Spleen (tissue), 11 donors: ENCODE results near the gene UGT1A7. TPM values are rescaled to one million over a fixed set of nuclear protein-coding genes. Genes with fewer than 3 reads are reported as not detected.

Source experiments
- DNase-seq: peaks from one replicate; pipeline ENCODE4 v3.0.0-alpha.2; 2020
- H3K27ac ChIP-seq, 8 donors: fragments of 200-600 bp; sonication (generic) in 7 of 8; 1 replicate in 4 of 8; 2 replicates in 4 of 8; pipeline versions ENCODE4 v1.5.0 to v1.8.0; 2016 to 2021; ENCODE audit warnings: inconsistent platforms in 4 of 8, mild to moderate bottlenecking in 4 of 8, moderate library complexity in 1 of 8
- H3K27me3 ChIP-seq, 7 donors: fragments of 200-600 bp; sonication (generic) in 6 of 7; replicated peaks in 1 of 7; 1 replicate in 4 of 7; 2 replicates in 3 of 7; pipeline versions ENCODE4 v1.5.0 to v1.8.0; 2016 to 2021; ENCODE audit warnings: inconsistent platforms in 3 of 7, mild to moderate bottlenecking in 1 of 7
- H3K36me3 ChIP-seq, 6 donors: fragments of 200-600 bp; sonication (generic) in 5 of 6; 1 replicate in 4 of 6; 2 replicates in 2 of 6; pipeline versions ENCODE4 v1.5.0 to v1.8.0; 2016 to 2021; ENCODE audit warnings: inconsistent platforms in 2 of 6
- H3K4me1 ChIP-seq, 6 donors: fragments of 200-600 bp; sonication (generic) in 5 of 6; 1 replicate in 3 of 6; 2 replicates in 3 of 6; pipeline versions ENCODE4 v1.5.0 to v1.8.0; 2016 to 2021; ENCODE audit warnings: inconsistent platforms in 3 of 6
- H3K4me3 ChIP-seq, 8 donors: fragments of 200-600 bp; sonication (generic) in 7 of 8; 1 replicate in 4 of 8; 2 replicates in 4 of 8; pipeline versions ENCODE4 v1.5.0 to v1.8.0; 2016 to 2021; ENCODE audit warnings: inconsistent platforms in 4 of 8, mild to moderate bottlenecking in 4 of 8, moderate library complexity in 2 of 8
- H3K9me3 ChIP-seq, 8 donors: fragments of 200-600 bp; sonication (generic) in 7 of 8; 1 replicate in 4 of 8; 2 replicates in 4 of 8; pipeline versions ENCODE4 v1.5.0 to v1.8.0; 2016 to 2021; ENCODE audit warnings: inconsistent platforms in 4 of 8
- CTCF ChIP-seq, 11 experiments: fragments of 200-600 bp in 7 of 11; fragments of 450-650 bp in 4 of 11; sonication (generic) in 4 of 11; IDR thresholded peaks in 8 of 11; conservative IDR thresholded peaks in 3 of 11; 1 replicate in 7 of 11; 2 replicates in 4 of 11; pipeline versions ENCODE4 v1.4.0 to v1.8.0; 2016 to 2021; ENCODE audit warnings: antibody characterized with exemption in 11 of 11, inconsistent platforms in 4 of 11, mild to moderate bottlenecking in 1 of 11
- POLR2A ChIP-seq, 3 donors: fragments of 450-650 bp; IDR thresholded peaks; one replicate each; pipeline ENCODE4 v1.5.1; 2017; ENCODE audit warnings: antibody characterized with exemption in 3 of 3, mild to moderate bottlenecking in 1 of 3
- POLR2AphosphoS5 ChIP-seq, 3 donors: sonication (generic); formaldehyde crosslinking; IDR thresholded peaks; one replicate each; pipeline ENCODE4 v1.5.1; 2017; ENCODE audit warnings: antibody characterized with exemption in 3 of 3
- WGBS, 5 donors: extraction: QIAGEN DNeasy Blood & Tissue Kit in 3 of 5; methylation state at CpG; one replicate each; pipeline versions ENCODE4 v1.1.5 to v1.1.7; 2013 to 2018; 5-methylcytosine and 5-hydroxymethylcytosine counted together
- intact Hi-C: fragments of 100-400 bp; cut with DNase I; formaldehyde crosslinking; loops from one replicate; pipeline ENCODE4 v1.15.0; 2023; ENCODE audit warnings: low total_unique reads
- polyA plus RNA-seq, 3 donors: library from polyadenylated mRNA; stranded (reverse); fragments of 200-250 nt; gene quantifications; one replicate each; pipeline ENCODE4 v1.2.1, GENCODE V29; 2013
- total RNA-seq, 7 donors: library from RNA; depleted of rRNA in 3 of 7; stranded (reverse); fragments of >200 nt in 3 of 7; fragmentation: NEBNext Ultra II Directional in 4 of 7; extraction: Animal tissue kit (Norgen Biotek cat#: 25700) in 4 of 7; gene quantifications; one replicate each; pipeline versions ENCODE4 v1.1.0 to v1.2.1, GENCODE V29; 2016 to 2021
- donor health status: healthy with polysubstance abuse.
- donor health status: DM: no; HTN: no; CAD: no; lungs with moderate emphysema.
- donor health status: DM: no; HTN: no; CAD: no.
- donor health status: Bipolar disorder and iron deficiency.
- donor health status: healthy.
- donor health status: DM: no; HTN: no; CAD: no.
- donor health status: DM: yes; HTN: yes; CAD: no.

The UGT1A7 gene
- total and polyA plus RNA-seq, 10 donors = 0.03 TPM; not detected in 9

- WGBS, 5 donors = 75 to 84% (median 84%) methylated on average over 14 of the region's 14 CpGs
- intact Hi-C loops = no loop called here
Measured at GRCh38 chr2:233712611-233713261, 31.0 kb downstream of the UGT1A7 start, which contains the start of gene UGT1A5. Gene UGT1A5, plus strand, starts transcription at chr2:233712907. Its CDS starts 85 bp downstream, at chr2:233712992.

GRCh38 chr2:233713262-233713615 is 31.5 kb downstream of the UGT1A7 start:
- Histone ChIP-seq H3K4me3 (no peak overlapping the region), H3K27ac (no peak overlapping the region), H3K36me3 (no peaks in the 10 kb centered on the region), H3K27me3 (peaks cover 0 to 34% (median 0%) of the 10 kb centered on the region in 7 donors), H3K9me3 (no peaks in the 10 kb centered on the region), H3K4me1 (no peaks in the 10 kb centered on the region)
- intact Hi-C loops = no loop called here
- TF ChIP-seq POLR2A (IDR thresholded peaks at IDR 0.05) = no peak
- TF ChIP-seq CTCF (IDR thresholded peaks at IDR 0.05 in 8 of 11, conservative IDR thresholded peaks at IDR 0.05 in 3 of 11) = no peak
- no peak for TF ChIP-seq POLR2AphosphoS5 (IDR thresholded peaks at IDR 0.05)
- DNase-seq = no peak
- 66 to 79% (median 69%) methylated on average over 7 of the region's 7 CpGs for WGBS, 5 donors

More at GRCh38 chr2:233712611-233713261, 31.0 kb downstream of the UGT1A7 start, which contains the start of gene UGT1A5:
- peaks cover 0 to 32% (median 0%) of the 10 kb centered on the region in 7 donors for H3K27me3 ChIP-seq
- H3K9me3 ChIP-seq = no peaks in the 10 kb centered on the region
- no peak for DNase-seq
- no peak for TF ChIP-seq POLR2A (IDR thresholded peaks at IDR 0.05)
- no peak for TF ChIP-seq POLR2AphosphoS5 (IDR thresholded peaks at IDR 0.05)
- TF ChIP-seq CTCF (IDR thresholded peaks at IDR 0.05 in 8 of 11, conservative IDR thresholded peaks at IDR 0.05 in 3 of 11) = no peak
- H3K27ac ChIP-seq = no peak within 1 kb of the TSS
- no peak within 1 kb of the TSS for H3K4me3 ChIP-seq
- H3K4me1 ChIP-seq = no peaks in the 10 kb centered on the region
- H3K36me3 ChIP-seq = no peaks in the 10 kb centered on the region

- Histone ChIP-seq H3K4me1 (no peaks in the 10 kb centered on the region), H3K4me3 (no peak overlapping the region), H3K27ac (no peak overlapping the region), H3K36me3 (no peaks in the 10 kb centered on the region), H3K27me3 (peaks cover 0 to 30% (median 0%) of the 10 kb centered on the region in 7 donors), H3K9me3 (no peaks in the 10 kb centered on the region)
- no peak for TF ChIP-seq POLR2A (IDR thresholded peaks at IDR 0.05)
- no peak for TF ChIP-seq CTCF (IDR thresholded peaks at IDR 0.05 in 8 of 11, conservative IDR thresholded peaks at IDR 0.05 in 3 of 11)
- TF ChIP-seq POLR2AphosphoS5 (IDR thresholded peaks at IDR 0.05) = no peak
- no peak for DNase-seq
- intact Hi-C loops = no loop called here
- WGBS, 5 donors = 54 to 73% (median 65%) methylated on average over 2 of the region's 2 CpGs
Measured at GRCh38 chr2:233714121-233714520, 32.4 kb downstream of the UGT1A7 start.

GRCh38 chr2:233718552-233718951 is 36.9 kb downstream of the UGT1A7 start, which contains the start of gene UGT1A4:
Gene UGT1A4, plus strand, starts transcription at chr2:233718736. Its CDS starts 85 bp downstream, at chr2:233718821.
- no peaks in the 10 kb centered on the region for H3K36me3 ChIP-seq
- no peak for DNase-seq
- WGBS, 5 donors = 81 to 90% (median 88%) methylated on average over 7 of the region's 7 CpGs
- H3K27me3 ChIP-seq = peaks cover 0 to 24% (median 0%) of the 10 kb centered on the region in 7 donors
- no peak within 1 kb of the TSS for H3K4me3 ChIP-seq
- intact Hi-C loops = no loop called here
- TF ChIP-seq POLR2AphosphoS5 (IDR thresholded peaks at IDR 0.05) = no peak
- TF ChIP-seq POLR2A (IDR thresholded peaks at IDR 0.05) = no peak
- TF ChIP-seq CTCF (IDR thresholded peaks at IDR 0.05 in 8 of 11, conservative IDR thresholded peaks at IDR 0.05 in 3 of 11) = no peak
- no peaks in the 10 kb centered on the region for H3K4me1 ChIP-seq
- no peak within 1 kb of the TSS for H3K27ac ChIP-seq
- no peaks in the 10 kb centered on the region for H3K9me3 ChIP-seq
